ENCODE results near the gene ERC1.
"Not testable (repeated sequence)": the region's sequence is repeated elsewhere in the genome, so short reads cannot be mapped to it uniquely, and the experiment has no call there.

Gene ERC1

GRCh38 chr12:1034751-1035457 is 43.9 kb downstream of the ERC1 start:
- DNase-seq: no peak

GRCh38 chr12:1041478-1041877 is 50.5 kb downstream of the ERC1 start:
- DNase-seq: no peak

DNA sequence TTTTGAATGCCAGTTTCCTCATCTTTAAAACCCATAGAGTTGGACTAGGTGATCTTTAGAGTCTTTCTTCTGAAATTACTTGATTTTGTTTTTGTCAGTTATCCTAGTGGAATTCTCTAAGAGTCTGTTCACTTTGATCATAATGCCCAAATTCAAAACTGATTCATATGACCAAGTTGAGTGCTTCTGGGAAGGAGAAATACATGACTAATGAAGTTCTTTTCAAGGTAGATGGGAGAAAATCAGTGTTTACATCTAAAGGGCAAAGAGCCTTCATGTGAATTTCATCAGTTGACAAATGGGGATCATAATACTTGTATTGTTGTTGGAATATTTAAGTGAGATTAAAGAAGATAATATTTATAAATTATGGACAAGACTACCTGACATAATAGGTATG is 53.2 kb downstream of the ERC1 start:
- no peak for DNase-seq

- no peak for DNase-seq
Observed at GRCh38 chr12:1044696-1045095, 53.7 kb downstream of the ERC1 start.

GRCh38 chr12:1046727-1047126 is 55.7 kb downstream of the ERC1 start:
- no peak for DNase-seq

DNA sequence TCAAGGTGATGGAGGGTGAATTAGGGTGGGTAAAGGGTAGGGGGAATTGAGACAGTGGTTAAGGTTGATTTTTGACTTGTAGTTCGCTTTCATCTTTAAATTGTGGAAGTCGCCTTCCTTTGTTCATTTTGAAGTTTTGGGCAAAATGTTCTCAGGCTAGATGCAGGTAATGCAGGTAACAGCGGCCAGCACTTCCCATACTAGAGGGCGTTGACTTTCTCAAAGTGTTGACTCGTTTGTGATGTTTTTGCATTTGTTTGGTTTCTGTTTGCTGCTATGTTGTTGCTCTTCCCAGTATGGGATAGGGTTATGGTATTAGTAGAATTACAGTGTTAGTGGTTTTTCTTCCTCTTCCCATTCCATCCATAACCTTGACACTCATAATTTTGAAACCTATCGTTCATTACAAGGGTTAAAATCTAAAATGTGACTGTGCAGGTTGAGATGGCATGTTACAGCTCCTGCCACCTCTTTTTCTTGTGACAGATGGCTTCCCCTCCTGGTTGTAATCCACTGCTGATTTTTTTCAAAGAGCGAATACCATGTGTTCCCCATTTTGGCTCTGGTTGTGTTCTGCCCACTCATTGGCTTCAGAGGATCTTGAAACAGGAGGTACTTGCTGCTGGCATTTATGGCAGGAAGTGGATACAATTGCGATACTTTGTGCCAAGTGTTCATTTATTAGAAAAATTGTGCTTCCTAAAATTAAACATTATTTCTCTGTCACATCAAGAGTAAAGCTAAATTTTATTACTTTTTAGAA is 57.1 kb downstream of the ERC1 start:
- DNase-seq: peak; percentile 100

GRCh38 chr12:1050059-1050707 is 59.2 kb downstream of the ERC1 start:
- no peak for DNase-seq

DNA sequence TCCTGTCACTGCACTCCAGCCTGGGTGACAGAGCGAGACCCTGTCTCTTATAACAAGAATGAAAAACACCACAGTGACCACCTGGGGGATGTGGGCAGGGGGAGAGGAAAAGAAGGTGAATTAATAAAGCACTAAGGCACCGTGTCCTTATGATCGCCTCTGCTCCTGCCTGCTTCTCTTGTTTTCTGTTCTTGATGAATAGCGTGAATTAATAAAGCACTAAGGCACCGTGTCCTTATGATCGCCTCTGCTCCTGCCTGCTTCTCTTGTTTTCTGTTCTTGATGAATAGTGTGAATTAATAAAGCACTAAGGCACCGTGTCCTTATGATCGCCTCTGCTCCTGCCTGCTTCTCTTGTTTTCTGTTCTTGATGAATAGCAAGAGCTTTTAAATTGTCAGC is 60.6 kb downstream of the ERC1 start:
- not testable (repeated sequence) for DNase-seq

GRCh38 chr12:1053690-1054089 is 62.7 kb downstream of the ERC1 start:
- DNase-seq: no peak

- no peak for DNase-seq
Observed at GRCh38 chr12:1054117-1054870, 63.3 kb downstream of the ERC1 start.

DNA sequence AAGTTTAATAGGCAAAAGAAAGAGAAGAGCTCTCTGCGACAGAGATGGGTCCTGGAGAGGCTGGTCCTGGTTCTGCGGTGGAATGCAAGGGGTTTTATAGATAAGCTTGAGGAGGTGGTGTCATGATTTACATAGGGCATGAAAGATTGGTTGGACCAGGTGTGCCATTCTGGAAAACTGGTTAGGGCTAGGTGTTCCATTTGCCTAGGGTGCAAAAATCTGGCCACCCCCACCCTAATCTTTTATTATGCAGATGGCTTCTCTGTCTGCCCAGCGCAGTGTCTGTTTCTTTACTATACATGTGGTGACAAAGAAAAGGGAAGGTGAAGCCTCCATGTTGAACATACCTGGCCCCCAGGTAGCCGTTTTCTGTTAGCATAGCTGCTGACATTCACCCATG is 65.4 kb downstream of the ERC1 start:
- no peak for DNase-seq

DNA sequence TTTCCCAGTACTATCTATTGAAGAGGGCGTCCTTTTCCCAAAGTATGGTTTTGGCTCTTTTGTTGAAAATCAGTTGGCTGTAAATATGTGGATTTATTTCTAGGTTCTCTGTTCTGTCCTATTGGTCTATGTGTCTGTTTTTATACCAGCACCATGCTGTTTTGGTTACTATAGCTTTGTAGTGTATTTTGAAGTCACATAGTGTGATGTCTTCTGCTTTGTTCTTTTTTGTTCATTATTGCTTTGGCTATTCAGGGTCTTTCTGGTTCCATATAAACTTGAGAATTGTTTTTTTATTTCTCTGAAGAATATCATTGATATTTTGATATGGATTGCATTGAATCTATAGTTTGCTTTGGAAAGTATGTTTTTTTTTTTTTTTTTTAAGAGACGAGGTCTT is 67.4 kb downstream of the ERC1 start:
- no peak for DNase-seq

GRCh38 chr12:1059162-1059561 is 68.1 kb downstream of the ERC1 start:
- no peak for DNase-seq

DNA sequence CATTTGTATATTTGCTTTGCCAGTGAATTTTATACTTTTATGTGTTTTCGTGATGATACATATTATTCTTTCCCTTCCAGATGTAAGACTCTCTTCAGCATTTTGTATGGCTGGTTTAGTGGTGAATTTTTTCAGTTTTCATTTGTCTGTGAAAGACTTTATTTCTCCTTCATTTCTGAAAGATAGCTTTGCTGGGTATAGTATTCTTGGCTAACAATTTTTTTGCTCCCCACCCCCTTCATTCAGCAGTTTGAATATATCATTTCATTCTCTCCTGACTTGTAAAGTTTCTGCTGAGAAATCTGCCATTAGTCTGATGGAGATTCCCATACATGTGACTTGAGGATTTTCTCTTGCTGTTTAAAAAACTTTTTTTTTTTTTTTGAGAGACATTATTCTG is 72.8 kb downstream of the ERC1 start:
- DNase-seq: no peak

DNA sequence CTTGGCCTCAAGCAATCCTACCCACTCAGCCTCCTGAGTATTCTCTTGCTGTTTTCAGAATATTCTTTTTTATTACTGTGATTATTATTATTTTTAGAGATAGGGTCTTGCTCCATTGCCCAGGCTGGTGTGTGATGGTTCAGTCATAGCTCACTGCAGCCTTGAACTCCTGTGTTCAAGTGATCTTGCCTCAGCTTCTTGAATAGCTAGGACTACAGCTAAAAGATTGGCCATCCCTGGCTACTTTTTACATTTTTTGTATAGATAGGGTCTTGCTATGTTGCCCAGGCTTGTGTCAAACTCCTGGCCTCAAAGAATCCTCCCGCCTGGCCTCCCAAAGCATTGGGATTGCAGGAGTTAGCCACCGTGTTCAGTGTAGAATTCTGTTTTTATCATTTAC is 73.3 kb downstream of the ERC1 start:
- no peak for DNase-seq

- DNase-seq: peak; percentile 63
Observed at GRCh38 chr12:1065629-1066028, 74.6 kb downstream of the ERC1 start.

DNA sequence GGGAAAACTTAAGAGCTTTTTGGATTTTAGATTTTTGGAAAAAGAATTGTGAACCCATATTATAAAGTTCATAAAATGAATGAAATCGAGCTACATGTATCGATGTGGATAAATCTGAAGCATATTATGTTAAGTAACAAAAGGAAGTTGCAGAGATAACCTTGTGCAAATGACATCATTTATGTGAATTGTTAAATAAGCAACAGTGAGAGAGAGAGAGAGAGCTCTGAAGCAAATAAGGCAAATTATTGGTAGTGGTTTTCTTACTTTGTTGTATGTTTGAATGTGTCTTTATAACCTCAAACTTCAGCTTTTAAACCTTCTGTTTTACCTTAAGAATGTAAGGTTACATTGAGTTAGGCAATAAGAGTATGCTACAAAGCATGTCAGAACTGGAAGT is 78.8 kb downstream of the ERC1 start:
- DNase-seq: no peak

- DNase-seq: no peak
Observed at GRCh38 chr12:1071182-1071581, 80.2 kb downstream of the ERC1 start.

DNA sequence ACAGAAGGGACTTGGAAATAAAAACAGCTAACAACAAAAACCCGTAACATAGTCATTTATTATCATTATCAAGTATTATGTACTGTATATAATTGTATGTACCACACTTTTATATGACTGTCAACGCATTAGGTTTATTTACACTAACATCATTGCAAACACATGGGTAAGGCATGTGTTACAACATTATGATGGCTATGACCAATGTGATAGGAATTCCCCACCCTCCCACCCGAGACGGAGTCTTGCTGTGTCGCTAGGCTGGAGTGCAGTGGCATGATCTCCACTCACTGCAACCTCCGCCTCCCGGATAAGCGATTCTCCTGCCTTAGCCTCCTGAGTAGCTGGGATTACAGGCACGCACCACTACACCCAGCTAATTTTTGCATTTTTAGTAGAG is 82.6 kb downstream of the ERC1 start:
- DNase-seq: no peak

DNA sequence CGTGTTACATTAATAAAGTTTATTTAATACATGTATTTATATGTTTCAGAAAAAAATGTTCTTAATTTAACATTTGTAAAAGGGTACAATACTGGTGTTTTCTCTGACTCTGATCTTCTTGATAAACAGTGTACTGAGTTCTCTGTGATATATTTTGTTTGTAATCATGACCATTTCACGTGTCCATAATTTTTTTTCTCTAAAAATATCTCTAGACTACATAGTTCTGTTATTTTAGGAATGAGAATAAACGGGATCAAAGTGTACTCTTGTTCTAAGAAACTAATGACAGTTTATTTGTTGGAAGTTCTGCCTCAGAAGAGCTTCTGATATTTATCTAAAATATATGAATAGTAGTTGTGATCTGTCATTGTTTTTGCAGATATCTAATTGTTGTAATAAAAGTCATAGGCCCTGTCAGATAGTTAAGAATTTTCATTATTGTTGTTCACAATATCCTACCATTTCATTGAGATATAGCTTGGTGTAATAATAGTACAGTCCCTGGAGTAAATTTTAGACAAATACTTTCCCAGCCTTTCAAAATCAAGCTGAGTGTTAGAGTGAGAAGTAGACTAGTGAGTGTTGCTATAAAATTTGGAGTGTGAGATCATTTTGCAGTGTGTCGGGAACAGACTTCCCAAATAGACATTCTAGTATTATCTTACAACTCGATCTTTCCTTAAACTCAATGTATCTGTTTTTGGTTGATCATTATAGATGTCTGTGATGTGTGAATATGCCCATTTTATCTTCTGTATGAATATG is 86.2 kb downstream of the ERC1 start:
- no peak for DNase-seq

DNA sequence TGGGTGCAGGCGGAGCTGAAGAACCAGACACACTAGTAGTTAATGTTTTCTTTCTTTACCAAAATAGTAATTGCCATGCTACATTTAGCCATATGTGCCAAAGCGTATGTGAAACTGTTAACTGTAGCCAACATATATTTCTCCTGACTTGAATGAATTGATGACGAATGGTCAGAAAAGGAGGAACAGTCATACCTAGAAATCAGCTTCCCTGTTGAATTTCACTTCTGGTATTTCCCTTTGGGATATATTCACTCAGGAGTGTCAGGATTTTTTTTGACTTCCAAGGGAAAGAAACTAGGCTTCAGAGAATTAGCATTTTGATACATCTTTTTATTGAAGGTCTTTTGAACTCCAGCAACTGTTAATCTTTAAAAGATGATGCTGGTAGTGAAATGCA is 87.0 kb downstream of the ERC1 start:
- no peak for DNase-seq

GRCh38 chr12:1080520-1081223 is 89.6 kb downstream of the ERC1 start:
- no peak for DNase-seq
